HepG2 (cell line): ENCODE results near the gene NDUFB7. TPM values are rescaled to one million over a fixed set of nuclear protein-coding genes. Genes with fewer than 3 reads are reported as not detected.

Source experiments
- CBX2 ChIP-seq, 2 experiments: fragments of 200-600 bp in 1 of 2; sonication (generic); formaldehyde crosslinking in 1 of 2; IDR thresholded peaks; 2 replicates each; pipeline versions ENCODE4 v1.7.0 to v1.8.1; 2018 to 2022; ENCODE audit warnings: low read depth in 2 of 2, low read length in 1 of 2, mild to moderate bottlenecking in 1 of 2, missing genetic modification reagents in 1 of 2
- EED ChIP-seq: sonication (generic); formaldehyde crosslinking; IDR thresholded peaks from 2 replicates; pipeline ENCODE4 v1.5.0; 2020; ENCODE audit warnings: mild to moderate bottlenecking, missing genetic modification reagents
- HDAC1 ChIP-seq: sonication (generic); formaldehyde crosslinking; IDR thresholded peaks from 2 replicates; pipeline ENCODE4 v1.5.1; 2020; ENCODE audit warnings: mild to moderate bottlenecking, missing genetic modification reagents
- HES4 ChIP-seq: sonication (generic); formaldehyde crosslinking; IDR thresholded peaks from 2 replicates; pipeline ENCODE4 v1.9.0; 2021; ENCODE audit warnings: mild to moderate bottlenecking, missing genetic modification reagents, borderline replicate concordance
- IRF2 ChIP-seq: IDR thresholded peaks from 2 replicates; pipeline ENCODE4 v1.6.1; 2018; ENCODE audit warnings: missing genetic modification reagents, missing compliant biosample characterization
- NFYC ChIP-seq: IDR thresholded peaks from 2 replicates; pipeline ENCODE4 v1.6.1; 2016; ENCODE audit warnings: missing genetic modification reagents, missing compliant biosample characterization
- POLR2AphosphoS5 ChIP-seq: IDR thresholded peaks from 2 replicates; pipeline ENCODE4 v1.6.1; 2012; ENCODE audit warnings: low read depth, low read length
- RXRA ChIP-seq: sonication (generic); formaldehyde crosslinking; IDR thresholded peaks from 2 replicates; pipeline ENCODE4 v1.5.1; 2020; ENCODE audit warnings: missing genetic modification reagents
- YEATS4 ChIP-seq: sonication (generic); formaldehyde crosslinking; IDR thresholded peaks from 2 replicates; pipeline ENCODE4 v1.4.0; 2020; ENCODE audit warnings: missing genetic modification reagents, borderline replicate concordance
- ZFP36L1 ChIP-seq: sonication (generic); formaldehyde crosslinking; IDR thresholded peaks from 2 replicates; pipeline ENCODE4 v1.8.0; 2022; ENCODE audit warnings: mild to moderate bottlenecking, missing genetic modification reagents, moderate library complexity
- ZNF276 ChIP-seq: sonication (generic); formaldehyde crosslinking; IDR thresholded peaks from 2 replicates; pipeline ENCODE4 v1.4.0; 2020; ENCODE audit warnings: mild to moderate bottlenecking, low read depth, missing genetic modification reagents
- ZNF678 ChIP-seq: sonication (generic); formaldehyde crosslinking; IDR thresholded peaks from 2 replicates; pipeline ENCODE4 v1.4.0; 2020; ENCODE audit warnings: mild to moderate bottlenecking, missing genetic modification reagents
- polyA plus RNA-seq, 8 experiments: library from polyadenylated mRNA; depleted of rRNA in 3 of 8; stranded (reverse) in 7 of 8; unstranded in 1 of 8; fragments of >200 nt; fragmentation: Illumina TruSeq in 4 of 8; extraction: Trizol in 4 of 8; gene quantifications; 2 replicates each; pipeline versions ENCODE4 v1.2.1 to v1.2.3, GENCODE V29; 2011 to 2016; ENCODE audit warnings: low read depth in 4 of 8, missing spikeins in 1 of 8, mixed read lengths in 1 of 8; ENCODE audit not compliant: insufficient read depth in 1 of 8
- total RNA-seq, 5 experiments: library from RNA; depleted of rRNA; stranded (reverse); fragments of >200 nt; fragmentation: Illumina TruSeq; extraction: Trizol; gene quantifications; 2 replicates each; pipeline ENCODE4 v1.2.3, GENCODE V29; 2016; ENCODE audit warnings: low read depth in 1 of 5
- TF ChIP-seq, protein P1 (sequence below): sonication (generic); formaldehyde crosslinking; IDR thresholded peaks from 2 replicates; pipeline ENCODE4 v1.4.0; 2020; ENCODE audit warnings: missing genetic modification reagents, mild to moderate bottlenecking, borderline replicate concordance
- TF ChIP-seq, protein P2 (sequence below): sonication (generic); formaldehyde crosslinking; IDR thresholded peaks from 2 replicates; pipeline ENCODE4 v1.4.0; 2020; ENCODE audit warnings: missing genetic modification reagents
- TF ChIP-seq, protein P3 (sequence below): sonication (generic); formaldehyde crosslinking; IDR thresholded peaks from 2 replicates; pipeline ENCODE4 v1.9.0; 2021; ENCODE audit warnings: missing genetic modification reagents, borderline replicate concordance
- TF ChIP-seq, protein P4 (sequence below): sonication (generic); formaldehyde crosslinking; IDR thresholded peaks from 2 replicates; pipeline ENCODE4 v1.8.0; 2023; ENCODE audit warnings: mild to moderate bottlenecking, missing genetic modification reagents
- TF ChIP-seq, protein P5 (sequence below): IDR thresholded peaks from 2 replicates; pipeline ENCODE4 v1.6.1; 2016; ENCODE audit warnings: missing genetic modification reagents, missing compliant biosample characterization

Gene NDUFB7
- total and polyA plus RNA-seq, 2 of the 13 experiments (the other 11 are each of a cell fraction or from before 2014, with no cell fraction given), result 156 to 198 TPM

DNA sequence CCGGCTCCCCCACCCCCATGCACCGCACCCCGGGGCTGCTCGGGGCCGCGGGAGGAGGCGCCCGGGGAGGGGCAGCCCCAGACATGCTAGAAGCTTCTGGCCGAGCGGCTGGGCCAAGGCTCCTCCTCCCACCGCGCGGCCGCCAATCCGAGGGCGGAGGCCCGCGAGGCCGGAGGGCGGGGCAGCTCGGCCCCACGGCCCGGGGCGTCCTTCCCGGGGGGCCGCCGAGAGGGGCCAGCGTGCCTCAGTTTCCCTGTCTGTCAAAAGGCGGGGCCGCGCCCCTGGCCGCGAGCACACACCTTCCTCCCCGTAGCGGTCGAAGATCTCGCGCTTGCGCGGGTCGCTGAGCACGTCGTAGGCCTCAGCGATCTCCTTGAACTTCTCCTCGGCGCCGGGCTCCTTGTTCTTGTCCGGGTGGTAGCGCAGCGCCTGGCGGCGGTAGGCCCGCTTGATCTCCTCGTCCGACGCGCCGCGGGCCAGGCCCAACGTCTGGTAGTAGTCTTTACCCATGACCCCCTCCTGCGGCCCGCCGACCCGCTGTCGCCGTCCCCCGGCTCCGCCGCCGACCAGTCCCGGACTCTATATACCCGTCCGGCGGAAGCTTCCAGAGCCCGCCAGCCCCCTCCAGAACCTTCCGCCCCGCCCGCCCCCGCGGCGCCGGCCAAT, 53.9 kb downstream of the NDUFB7 start, which contains the start of gene DNAJB1 (continued):
- TF ChIP-seq, protein P1, sequence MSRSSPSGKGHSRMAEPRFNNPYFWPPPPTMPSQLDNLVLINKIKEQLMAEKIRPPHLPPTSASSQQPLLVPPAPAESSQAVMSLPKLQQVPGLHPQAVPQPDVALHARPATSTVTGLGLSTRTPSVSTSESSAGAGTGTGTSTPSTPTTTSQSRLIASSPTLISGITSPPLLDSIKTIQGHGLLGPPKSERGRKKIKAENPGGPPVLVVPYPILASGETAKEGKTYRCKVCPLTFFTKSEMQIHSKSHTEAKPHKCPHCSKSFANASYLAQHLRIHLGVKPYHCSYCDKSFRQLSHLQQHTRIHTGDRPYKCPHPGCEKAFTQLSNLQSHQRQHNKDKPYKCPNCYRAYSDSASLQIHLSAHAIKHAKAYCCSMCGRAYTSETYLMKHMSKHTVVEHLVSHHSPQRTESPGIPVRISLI (CRISPR knock-in tag), result 0 out of 2 replicates have a peak, but pooled peaks have one; percentile 22
- TF ChIP-seq, protein P2, sequence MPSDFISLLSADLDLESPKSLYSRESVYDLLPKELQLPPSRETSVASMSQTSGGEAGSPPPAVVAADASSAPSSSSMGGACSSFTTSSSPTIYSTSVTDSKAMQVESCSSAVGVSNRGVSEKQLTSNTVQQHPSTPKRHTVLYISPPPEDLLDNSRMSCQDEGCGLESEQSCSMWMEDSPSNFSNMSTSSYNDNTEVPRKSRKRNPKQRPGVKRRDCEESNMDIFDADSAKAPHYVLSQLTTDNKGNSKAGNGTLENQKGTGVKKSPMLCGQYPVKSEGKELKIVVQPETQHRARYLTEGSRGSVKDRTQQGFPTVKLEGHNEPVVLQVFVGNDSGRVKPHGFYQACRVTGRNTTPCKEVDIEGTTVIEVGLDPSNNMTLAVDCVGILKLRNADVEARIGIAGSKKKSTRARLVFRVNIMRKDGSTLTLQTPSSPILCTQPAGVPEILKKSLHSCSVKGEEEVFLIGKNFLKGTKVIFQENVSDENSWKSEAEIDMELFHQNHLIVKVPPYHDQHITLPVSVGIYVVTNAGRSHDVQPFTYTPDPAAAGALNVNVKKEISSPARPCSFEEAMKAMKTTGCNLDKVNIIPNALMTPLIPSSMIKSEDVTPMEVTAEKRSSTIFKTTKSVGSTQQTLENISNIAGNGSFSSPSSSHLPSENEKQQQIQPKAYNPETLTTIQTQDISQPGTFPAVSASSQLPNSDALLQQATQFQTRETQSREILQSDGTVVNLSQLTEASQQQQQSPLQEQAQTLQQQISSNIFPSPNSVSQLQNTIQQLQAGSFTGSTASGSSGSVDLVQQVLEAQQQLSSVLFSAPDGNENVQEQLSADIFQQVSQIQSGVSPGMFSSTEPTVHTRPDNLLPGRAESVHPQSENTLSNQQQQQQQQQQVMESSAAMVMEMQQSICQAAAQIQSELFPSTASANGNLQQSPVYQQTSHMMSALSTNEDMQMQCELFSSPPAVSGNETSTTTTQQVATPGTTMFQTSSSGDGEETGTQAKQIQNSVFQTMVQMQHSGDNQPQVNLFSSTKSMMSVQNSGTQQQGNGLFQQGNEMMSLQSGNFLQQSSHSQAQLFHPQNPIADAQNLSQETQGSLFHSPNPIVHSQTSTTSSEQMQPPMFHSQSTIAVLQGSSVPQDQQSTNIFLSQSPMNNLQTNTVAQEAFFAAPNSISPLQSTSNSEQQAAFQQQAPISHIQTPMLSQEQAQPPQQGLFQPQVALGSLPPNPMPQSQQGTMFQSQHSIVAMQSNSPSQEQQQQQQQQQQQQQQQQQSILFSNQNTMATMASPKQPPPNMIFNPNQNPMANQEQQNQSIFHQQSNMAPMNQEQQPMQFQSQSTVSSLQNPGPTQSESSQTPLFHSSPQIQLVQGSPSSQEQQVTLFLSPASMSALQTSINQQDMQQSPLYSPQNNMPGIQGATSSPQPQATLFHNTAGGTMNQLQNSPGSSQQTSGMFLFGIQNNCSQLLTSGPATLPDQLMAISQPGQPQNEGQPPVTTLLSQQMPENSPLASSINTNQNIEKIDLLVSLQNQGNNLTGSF, result 0 out of 2 replicates have a peak, but pooled peaks have one; percentile 38
- TF ChIP-seq RXRA (CRISPR knock-in tag) (no peak; the same call in 1 of the 2 replicates), YEATS4 (CRISPR knock-in tag) (peak; percentile 88; the same call in 1 of the 2 replicates), ZNF678 (CRISPR knock-in tag) (0 out of 2 replicates have a peak, but pooled peaks have one; percentile 77), ZNF276 (CRISPR knock-in tag) (no peak), POLR2AphosphoS5 (peak; percentile 75; the same call in 1 of the 2 replicates), HES4 (CRISPR knock-in tag) (peak; percentile 93), NFYC (CRISPR knock-in tag) (no peak; the same call in 1 of the 2 replicates), IRF2 (CRISPR knock-in tag) (no peak; the same call in none of the 2 replicates), EED (CRISPR knock-in tag) (peak; percentile 42; the same call in 1 of the 2 replicates), HDAC1 (no peak; the same call in 1 of the 2 replicates), ZFP36L1 (no peak), CBX2 (IDR thresholded peaks at IDR 0.05; ENCODE audit: low read depth, low read length) (no peak), CBX2 (CRISPR knock-in tag; IDR thresholded peaks at IDR 0.05; ENCODE audit: low read depth) (no peak)
- TF ChIP-seq, protein P3, sequence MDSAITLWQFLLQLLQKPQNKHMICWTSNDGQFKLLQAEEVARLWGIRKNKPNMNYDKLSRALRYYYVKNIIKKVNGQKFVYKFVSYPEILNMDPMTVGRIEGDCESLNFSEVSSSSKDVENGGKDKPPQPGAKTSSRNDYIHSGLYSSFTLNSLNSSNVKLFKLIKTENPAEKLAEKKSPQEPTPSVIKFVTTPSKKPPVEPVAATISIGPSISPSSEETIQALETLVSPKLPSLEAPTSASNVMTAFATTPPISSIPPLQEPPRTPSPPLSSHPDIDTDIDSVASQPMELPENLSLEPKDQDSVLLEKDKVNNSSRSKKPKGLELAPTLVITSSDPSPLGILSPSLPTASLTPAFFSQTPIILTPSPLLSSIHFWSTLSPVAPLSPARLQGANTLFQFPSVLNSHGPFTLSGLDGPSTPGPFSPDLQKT, result no peak
- TF ChIP-seq, protein P4, sequence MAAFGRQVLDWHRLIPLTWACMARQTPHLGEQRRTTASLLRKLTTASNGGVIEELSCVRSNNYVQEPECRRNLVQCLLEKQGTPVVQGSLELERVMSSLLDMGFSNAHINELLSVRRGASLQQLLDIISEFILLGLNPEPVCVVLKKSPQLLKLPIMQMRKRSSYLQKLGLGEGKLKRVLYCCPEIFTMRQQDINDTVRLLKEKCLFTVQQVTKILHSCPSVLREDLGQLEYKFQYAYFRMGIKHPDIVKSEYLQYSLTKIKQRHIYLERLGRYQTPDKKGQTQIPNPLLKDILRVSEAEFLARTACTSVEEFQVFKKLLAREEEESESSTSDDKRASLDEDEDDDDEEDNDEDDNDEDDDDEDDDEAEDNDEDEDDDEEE, result peak; percentile 88
- TF ChIP-seq, protein P5, sequence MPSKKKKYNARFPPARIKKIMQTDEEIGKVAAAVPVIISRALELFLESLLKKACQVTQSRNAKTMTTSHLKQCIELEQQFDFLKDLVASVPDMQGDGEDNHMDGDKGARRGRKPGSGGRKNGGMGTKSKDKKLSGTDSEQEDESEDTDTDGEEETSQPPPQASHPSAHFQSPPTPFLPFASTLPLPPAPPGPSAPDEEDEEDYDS, result peak; percentile 90
